ENCODE data around the gene TBXAS1. TPM values are rescaled to one million over a fixed set of nuclear protein-coding genes. Genes with fewer than 3 reads are reported as not detected.

TBXAS1 gene
- total RNA-seq, 2 experiments from 2014 or later, result 5.5 to 6.0 TPM

GRCh38 chr7:139959718-139960117, 130.7 kb downstream of the TBXAS1 start:
- Mint-ChIP-seq H3K4me1 (ENCODE audit: low read depth) (no peaks in the 10 kb centered on the region), H3K4me3 (no peak overlapping the region), H3K36me3 (ENCODE audit: low read depth) (no peaks in the 10 kb centered on the region), H3K27ac (no peak overlapping the region), H3K27me3 (no peaks in the 10 kb centered on the region), H3K9me3 (no peaks in the 10 kb centered on the region)
- TF ChIP-seq, protein P1, sequence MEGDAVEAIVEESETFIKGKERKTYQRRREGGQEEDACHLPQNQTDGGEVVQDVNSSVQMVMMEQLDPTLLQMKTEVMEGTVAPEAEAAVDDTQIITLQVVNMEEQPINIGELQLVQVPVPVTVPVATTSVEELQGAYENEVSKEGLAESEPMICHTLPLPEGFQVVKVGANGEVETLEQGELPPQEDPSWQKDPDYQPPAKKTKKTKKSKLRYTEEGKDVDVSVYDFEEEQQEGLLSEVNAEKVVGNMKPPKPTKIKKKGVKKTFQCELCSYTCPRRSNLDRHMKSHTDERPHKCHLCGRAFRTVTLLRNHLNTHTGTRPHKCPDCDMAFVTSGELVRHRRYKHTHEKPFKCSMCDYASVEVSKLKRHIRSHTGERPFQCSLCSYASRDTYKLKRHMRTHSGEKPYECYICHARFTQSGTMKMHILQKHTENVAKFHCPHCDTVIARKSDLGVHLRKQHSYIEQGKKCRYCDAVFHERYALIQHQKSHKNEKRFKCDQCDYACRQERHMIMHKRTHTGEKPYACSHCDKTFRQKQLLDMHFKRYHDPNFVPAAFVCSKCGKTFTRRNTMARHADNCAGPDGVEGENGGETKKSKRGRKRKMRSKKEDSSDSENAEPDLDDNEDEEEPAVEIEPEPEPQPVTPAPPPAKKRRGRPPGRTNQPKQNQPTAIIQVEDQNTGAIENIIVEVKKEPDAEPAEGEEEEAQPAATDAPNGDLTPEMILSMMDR (IDR thresholded peaks at IDR 0.05), result no peak
- no peak for DNase-seq
- intact Hi-C loops (cut with DNase I, micrococcal nuclease), result no loop called here
- Histone ChIP-seq H3K4me3 (ENCODE audit: low read length) (no peak overlapping the region), H3K36me3 (ENCODE audit: insufficient read depth, low read length) (no peaks in the 10 kb centered on the region), H3K27ac (ENCODE audit: low read depth in 1 of 2, low read length in 2 of 2) (no peak overlapping the region), H3K9me3 (ENCODE audit: control insufficient read depth in 1 of 2, insufficient read depth in 1 of 2, low read length in 2 of 2) (no peaks in the 10 kb centered on the region), H3K27me3 (ENCODE audit: control insufficient read depth in 1 of 2, insufficient read depth in 2 of 2, low read length in 2 of 2) (no peaks in the 10 kb centered on the region), H3K4me1 (ENCODE audit: insufficient read depth, low read length) (no peaks in the 10 kb centered on the region)
- ATAC-seq (ENCODE audit: poor library complexity), result no peak
- ChIA-PET CTCF (no interaction called here), POLR2A (no interaction called here)

DNA sequence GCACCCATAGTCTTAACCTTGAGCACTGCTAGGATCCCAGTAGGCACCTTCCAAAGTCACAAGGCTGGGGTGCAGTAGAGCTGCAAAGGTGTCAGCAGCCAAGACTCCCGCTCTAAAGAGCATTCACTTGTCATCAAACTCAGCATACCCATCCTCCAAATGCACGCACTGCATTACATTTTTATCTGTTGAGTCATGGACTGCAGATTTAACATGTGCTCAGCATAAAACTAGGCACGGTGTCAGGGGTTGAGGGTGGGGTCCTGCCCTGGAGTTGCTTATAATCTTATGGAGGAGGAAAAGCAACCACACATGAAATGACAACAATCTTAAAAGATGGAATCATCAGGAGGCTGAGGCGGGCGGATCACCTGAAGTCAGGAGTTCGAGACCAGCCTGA, 131.1 kb downstream of the TBXAS1 start:
- CTCF ChIA-PET, result no interaction called here
- Histone ChIP-seq H3K36me3 (ENCODE audit: insufficient read depth, low read length) (no peaks in the 10 kb centered on the region), H3K9me3 (ENCODE audit: control insufficient read depth in 1 of 2, insufficient read depth in 1 of 2, low read length in 2 of 2) (no peaks in the 10 kb centered on the region), H3K27me3 (ENCODE audit: control insufficient read depth in 1 of 2, insufficient read depth in 2 of 2, low read length in 2 of 2) (no peaks in the 10 kb centered on the region), H3K27ac (ENCODE audit: low read depth in 1 of 2, low read length in 2 of 2) (no peak overlapping the region), H3K4me3 (ENCODE audit: low read length) (no peak overlapping the region), H3K4me1 (ENCODE audit: insufficient read depth, low read length) (no peaks in the 10 kb centered on the region)
- Mint-ChIP-seq H3K36me3 (ENCODE audit: low read depth) (no peaks in the 10 kb centered on the region), H3K4me1 (ENCODE audit: low read depth) (no peaks in the 10 kb centered on the region), H3K9me3 (no peaks in the 10 kb centered on the region), H3K4me3 (no peak overlapping the region), H3K27ac (no peak overlapping the region), H3K27me3 (no peaks in the 10 kb centered on the region)
- TF ChIP-seq, protein P1 (IDR thresholded peaks at IDR 0.05), result no peak
- POLR2A ChIA-PET, result no interaction called here
- intact Hi-C loops (cut with DNase I, micrococcal nuclease), result no loop called here
- DNase-seq (no peak), ATAC-seq (ENCODE audit: poor library complexity) (no peak)

DNA sequence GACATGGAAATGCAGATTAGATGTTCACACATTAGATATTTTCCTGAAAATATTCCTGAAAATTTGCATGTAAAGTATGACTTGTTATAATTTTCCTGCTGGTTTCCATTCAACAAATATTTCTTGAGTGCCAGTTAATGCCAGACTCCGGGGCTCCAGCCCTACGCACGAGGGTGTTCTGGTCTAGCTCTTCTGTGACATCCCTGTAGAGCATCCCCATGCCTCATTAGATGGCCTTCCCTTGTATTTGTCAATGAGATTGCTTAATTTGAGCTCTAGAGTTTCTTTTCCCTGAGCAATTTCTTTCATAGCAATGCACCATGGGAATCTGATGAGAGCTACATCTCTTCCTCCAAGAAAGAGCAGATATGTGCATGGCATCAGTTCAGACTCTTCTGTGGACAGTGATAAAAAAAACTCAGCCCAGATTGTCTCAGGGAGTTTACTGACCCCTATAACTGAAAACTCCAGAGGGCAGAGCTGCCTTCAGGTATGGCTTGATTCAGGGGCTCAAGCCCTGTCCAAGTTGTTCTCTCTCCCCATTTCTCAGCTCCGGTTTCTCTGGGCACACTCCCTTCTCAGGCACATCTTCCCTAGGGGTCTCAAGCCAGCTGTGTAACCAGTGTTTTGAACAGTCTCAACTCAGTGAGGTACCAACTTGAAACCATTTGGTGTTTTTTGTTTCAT, 137.0 kb downstream of the TBXAS1 start:
- CTCF ChIA-PET, result no interaction called here
- H3K4me1 Mint-ChIP-seq (ENCODE audit: low read depth), result no peaks in the 10 kb centered on the region
- DNase-seq (no peak), ATAC-seq (ENCODE audit: poor library complexity) (no peak)
- no peak overlapping the region for H3K27ac ChIP-seq (ENCODE audit: low read depth in 1 of 2, low read length in 2 of 2)
- H3K36me3 ChIP-seq (ENCODE audit: insufficient read depth, low read length), result no peaks in the 10 kb centered on the region
- TF ChIP-seq, protein P1 (IDR thresholded peaks at IDR 0.05), result no peak
- no peak overlapping the region for H3K4me3 Mint-ChIP-seq
- no peaks in the 10 kb centered on the region for H3K27me3 Mint-ChIP-seq
- no peaks in the 10 kb centered on the region for H3K36me3 Mint-ChIP-seq (ENCODE audit: low read depth)
- H3K27ac Mint-ChIP-seq, result no peak overlapping the region
- POLR2A ChIA-PET, result no interaction called here
- H3K4me1 ChIP-seq (ENCODE audit: insufficient read depth, low read length), result no peaks in the 10 kb centered on the region
- H3K9me3 Mint-ChIP-seq, result no peaks in the 10 kb centered on the region
- no peaks in the 10 kb centered on the region for H3K27me3 ChIP-seq (ENCODE audit: control insufficient read depth in 1 of 2, insufficient read depth in 2 of 2, low read length in 2 of 2)
- no peak overlapping the region for H3K4me3 ChIP-seq (ENCODE audit: low read length)
- intact Hi-C loops (cut with DNase I, micrococcal nuclease), result no loop called here
- H3K9me3 ChIP-seq (ENCODE audit: control insufficient read depth in 1 of 2, insufficient read depth in 1 of 2, low read length in 2 of 2), result no peaks in the 10 kb centered on the region
